Measurements from ENCODE around the gene MYH10.

Gene MYH10

DNA sequence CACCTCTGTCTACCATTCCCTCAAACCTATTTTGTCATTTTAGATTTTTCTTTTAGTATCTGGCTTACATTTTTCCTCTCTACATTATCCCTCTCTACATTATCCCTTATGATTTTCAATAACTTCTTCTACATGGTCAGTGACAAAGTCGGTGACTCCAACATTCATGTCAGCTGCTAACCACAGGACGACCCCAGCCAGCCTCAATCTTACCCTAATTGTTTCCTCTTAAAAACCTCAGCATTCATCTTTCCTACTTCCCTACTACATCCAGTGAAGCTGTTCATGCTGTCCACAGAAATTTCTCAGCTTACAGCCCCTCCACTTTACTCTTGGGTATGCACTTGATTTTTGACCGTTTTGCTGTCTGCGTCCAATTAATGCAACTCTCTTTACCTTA lies 8.3 kb downstream of the MYH10 start:
- H3K9me3 ChIP-seq (replicated peaks in 1 of 11), result peaks cover under 1 to 28% (median 18%) of the 10 kb centered on the region in 11 experiments; a peak in 16 of 22 replicates
- peak overlapping the region in 1 of 11 experiments; percentile 25; a peak in 1 of 22 replicates for H3K4me2 ChIP-seq
- TF ChIP-seq Cebpa-rat (IDR thresholded peaks at IDR 0.05), result no peak
- peaks cover 0 to 82% (median 0%) of the 10 kb centered on the region in 11 experiments; a peak in 8 of 22 replicates for H3K27me3 ChIP-seq
- no peak overlapping the region for H3K4me3 ChIP-seq
- no peak overlapping the region for H3K27ac ChIP-seq
- peaks cover 0 to 43% (median 19%) of the 10 kb centered on the region in 11 experiments; a peak in 17 of 22 replicates for H4K20me1 ChIP-seq
- H3K4me1 ChIP-seq, result peaks cover 0 to 12% (median 0%) of the 10 kb centered on the region in 10 experiments; a peak in 3 of 20 replicates
- no peak overlapping the region for H3K9ac ChIP-seq
- peaks cover 0 to 83% (median 69%) of the 10 kb centered on the region in 11 experiments; a peak in 17 of 22 replicates for H3K36me3 ChIP-seq

DNA sequence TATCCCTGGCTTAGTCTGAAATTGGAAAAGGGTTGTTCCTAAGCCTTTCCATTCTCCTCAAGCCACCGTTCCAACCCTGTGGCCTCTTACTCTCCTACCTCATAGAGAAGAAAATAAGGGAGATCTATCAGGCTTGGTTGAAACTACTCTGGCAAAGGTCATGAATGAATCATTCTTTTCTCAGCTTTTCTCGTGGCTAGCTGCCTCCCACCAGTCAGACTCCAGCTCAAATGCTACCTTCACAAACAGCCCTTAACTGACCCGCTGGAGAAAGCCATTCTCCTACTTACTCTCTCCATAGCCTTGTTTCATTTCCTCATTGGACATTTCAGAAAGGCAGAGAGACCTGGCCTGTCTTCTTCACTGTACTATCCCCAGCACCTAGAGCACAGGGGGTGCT lies 8.9 kb downstream of the MYH10 start:
- Histone ChIP-seq H3K4me3 (no peak overlapping the region), H3K9me3 (replicated peaks in 1 of 11) (peaks cover 6 to 32% (median 23%) of the 10 kb centered on the region in 11 experiments; a peak in 18 of 22 replicates), H4K20me1 (peaks cover 0 to 42% (median 18%) of the 10 kb centered on the region in 11 experiments; a peak in 17 of 22 replicates), H3K36me3 (peaks cover 0 to 89% (median 75%) of the 10 kb centered on the region in 11 experiments; a peak in 17 of 22 replicates), H3K4me2 (peak overlapping the region in 2 of 11 experiments; percentile 17 to 24; a peak in 2 of 22 replicates), H3K27me3 (peaks cover 0 to 82% (median 0%) of the 10 kb centered on the region in 11 experiments; a peak in 8 of 22 replicates), H3K4me1 (peaks cover 0 to 12% (median 0%) of the 10 kb centered on the region in 10 experiments; a peak in 3 of 20 replicates), H3K9ac (no peak overlapping the region), H3K27ac (no peak overlapping the region)
- no peak for TF ChIP-seq Cebpa-rat (IDR thresholded peaks at IDR 0.05)

DNA sequence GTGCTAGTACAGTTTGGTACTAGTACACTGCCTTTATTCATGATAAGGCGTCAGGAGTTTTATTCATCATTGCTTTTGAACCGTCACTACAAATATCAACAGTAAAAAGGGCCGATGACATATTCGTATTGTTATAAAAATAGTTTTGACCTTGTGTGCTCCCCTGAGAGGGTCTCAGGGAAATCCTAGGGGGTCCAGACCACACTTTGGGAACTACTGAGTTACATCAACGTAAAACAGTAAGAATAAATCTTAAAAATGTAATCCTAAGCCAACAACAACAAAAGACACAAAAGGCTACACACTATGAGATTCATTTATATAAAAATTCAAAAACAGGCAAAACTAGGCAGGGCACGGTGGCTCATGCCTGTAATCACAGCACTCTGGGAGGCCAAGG lies 11.2 kb downstream of the MYH10 start:
- Histone ChIP-seq H3K9me3 (replicated peaks in 1 of 11) (peaks cover 6 to 36% (median 22%) of the 10 kb centered on the region in 11 experiments; a peak in 18 of 22 replicates), H3K36me3 (peaks cover 0 to 84% (median 77%) of the 10 kb centered on the region in 11 experiments; a peak in 17 of 22 replicates), H3K4me2 (no peak overlapping the region), H3K27ac (no peak overlapping the region), H3K27me3 (peaks cover 0 to 68% (median 0%) of the 10 kb centered on the region in 11 experiments; a peak in 8 of 22 replicates), H3K4me3 (no peak overlapping the region), H4K20me1 (peaks cover 0 to 36% (median 17%) of the 10 kb centered on the region in 11 experiments; a peak in 17 of 22 replicates), H3K4me1 (peaks cover 0 to 12% (median 0%) of the 10 kb centered on the region in 10 experiments; a peak in 3 of 20 replicates), H3K9ac (no peak overlapping the region)
- TF ChIP-seq Cebpa-rat (IDR thresholded peaks at IDR 0.05), result no peak

DNA sequence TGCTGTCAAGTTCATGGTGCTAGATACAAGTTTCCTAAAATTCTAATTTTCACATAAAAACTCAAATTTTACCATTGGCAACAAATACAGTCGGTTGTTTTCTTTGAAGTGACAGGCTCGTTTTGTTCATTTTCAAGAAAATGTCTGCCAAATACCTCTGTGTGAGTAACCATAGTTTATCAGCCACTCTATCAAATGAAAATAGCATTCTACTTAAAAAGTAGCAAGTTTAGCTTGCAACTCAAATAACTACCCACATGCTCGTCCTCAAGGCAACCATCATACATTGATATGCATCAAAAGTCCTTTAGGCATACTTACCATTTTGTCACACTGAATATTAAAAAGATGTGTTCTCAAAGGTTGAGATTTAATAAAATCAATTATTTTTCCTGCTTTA lies 11.7 kb downstream of the MYH10 start:
- Histone ChIP-seq H3K4me1 (peaks cover 0 to 12% (median 0%) of the 10 kb centered on the region in 10 experiments; a peak in 3 of 20 replicates), H3K4me3 (no peak overlapping the region), H3K27me3 (peaks cover 0 to 64% (median 0%) of the 10 kb centered on the region in 11 experiments; a peak in 7 of 22 replicates), H3K9ac (no peak overlapping the region), H4K20me1 (peaks cover 0 to 31% (median 13%) of the 10 kb centered on the region in 11 experiments; a peak in 17 of 22 replicates), H3K9me3 (replicated peaks in 1 of 11) (peaks cover 6 to 32% (median 22%) of the 10 kb centered on the region in 11 experiments; a peak in 17 of 22 replicates), H3K36me3 (peaks cover 0 to 79% (median 72%) of the 10 kb centered on the region in 11 experiments; a peak in 17 of 22 replicates), H3K27ac (no peak overlapping the region), H3K4me2 (no peak overlapping the region)
- TF ChIP-seq Cebpa-rat (IDR thresholded peaks at IDR 0.05), result no peak

DNA sequence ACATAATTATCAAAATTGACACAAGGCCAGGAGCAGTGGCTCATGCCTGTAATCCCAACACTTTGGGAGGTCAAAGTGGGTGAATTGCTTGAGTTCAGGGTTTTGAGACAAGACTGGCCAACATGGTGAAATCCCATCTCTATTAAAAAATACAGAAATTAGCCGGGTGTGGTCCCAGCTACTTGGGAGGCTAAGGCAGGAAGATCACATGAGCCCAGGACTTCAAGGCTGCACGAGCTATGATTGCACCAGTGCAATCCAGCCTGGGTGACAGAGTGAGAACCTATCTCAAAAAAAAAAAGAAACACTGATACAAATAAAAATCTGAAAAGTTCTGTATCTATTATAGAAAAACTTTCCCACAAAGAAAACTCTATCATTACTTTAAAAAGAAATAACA lies 15.5 kb downstream of the MYH10 start:
- peaks cover 24 to 58% (median 42%) of the 10 kb centered on the region in 11 experiments for H3K9me3 ChIP-seq (replicated peaks in 1 of 11)
- H3K4me2 ChIP-seq, result no peak overlapping the region
- H3K27ac ChIP-seq, result no peak overlapping the region
- no peak overlapping the region for H3K9ac ChIP-seq
- H3K4me3 ChIP-seq, result no peak overlapping the region
- peaks cover 0 to 44% (median 0%) of the 10 kb centered on the region in 11 experiments; a peak in 5 of 22 replicates for H3K27me3 ChIP-seq
- no peak for TF ChIP-seq Cebpa-rat (IDR thresholded peaks at IDR 0.05)
- peaks cover 0 to 8% (median 0%) of the 10 kb centered on the region in 11 experiments; a peak in 1 of 22 replicates for H4K20me1 ChIP-seq
- peaks cover 4 to 78% (median 68%) of the 10 kb centered on the region in 11 experiments; a peak in 17 of 22 replicates for H3K36me3 ChIP-seq
- no peaks in the 10 kb centered on the region for H3K4me1 ChIP-seq

DNA sequence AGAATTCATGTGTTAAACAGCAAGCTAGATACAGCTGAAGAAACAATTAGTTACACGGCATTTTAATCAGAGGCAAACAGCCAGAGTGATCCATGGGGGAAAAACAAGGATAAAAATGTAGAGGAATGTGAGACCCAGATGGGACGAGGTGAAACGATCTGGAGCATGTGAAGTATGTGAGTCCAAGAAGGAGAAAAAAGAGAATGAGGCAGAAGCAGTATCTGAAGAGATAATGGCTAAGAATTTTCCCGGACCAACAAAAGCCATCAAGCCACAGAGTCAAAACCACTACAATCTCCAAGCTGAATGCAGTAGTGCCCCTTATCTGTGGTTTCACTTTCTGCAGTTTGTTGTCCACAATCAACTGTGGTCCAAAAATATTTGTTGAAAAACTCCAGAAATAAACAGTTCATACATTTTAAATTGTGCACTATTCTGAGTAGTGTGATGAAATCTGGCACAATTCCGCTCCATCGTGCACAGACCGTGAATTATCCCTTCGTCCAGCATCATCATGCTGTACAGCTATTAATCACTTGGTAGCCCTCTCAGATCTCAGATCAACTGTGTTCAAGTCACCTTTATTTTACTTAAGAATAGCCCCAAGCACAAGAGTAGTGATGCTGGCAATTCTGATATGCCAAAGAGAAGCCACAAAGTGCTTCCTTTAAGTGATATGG lies 18.8 kb downstream of the MYH10 start:
- no peak for TF ChIP-seq Cebpa-rat (IDR thresholded peaks at IDR 0.05)
- H3K27ac ChIP-seq, result no peak overlapping the region
- H3K4me3 ChIP-seq, result no peak overlapping the region
- H3K36me3 ChIP-seq, result peaks cover 0 to 58% (median 40%) of the 10 kb centered on the region in 11 experiments; a peak in 17 of 22 replicates
- peaks cover 12 to 40% (median 25%) of the 10 kb centered on the region in 11 experiments for H3K9me3 ChIP-seq (replicated peaks in 1 of 11)
- H4K20me1 ChIP-seq, result peaks cover 0 to 9% (median 0%) of the 10 kb centered on the region in 11 experiments; a peak in 3 of 22 replicates
- no peak overlapping the region for H3K9ac ChIP-seq
- peaks cover 0 to 21% (median 0%) of the 10 kb centered on the region in 11 experiments; a peak in 3 of 22 replicates for H3K27me3 ChIP-seq
- H3K4me2 ChIP-seq, result no peak overlapping the region
- peaks cover under 1 to 24% (median 16%) of the 10 kb centered on the region in 10 experiments; a peak in 15 of 20 replicates for H3K4me1 ChIP-seq

DNA sequence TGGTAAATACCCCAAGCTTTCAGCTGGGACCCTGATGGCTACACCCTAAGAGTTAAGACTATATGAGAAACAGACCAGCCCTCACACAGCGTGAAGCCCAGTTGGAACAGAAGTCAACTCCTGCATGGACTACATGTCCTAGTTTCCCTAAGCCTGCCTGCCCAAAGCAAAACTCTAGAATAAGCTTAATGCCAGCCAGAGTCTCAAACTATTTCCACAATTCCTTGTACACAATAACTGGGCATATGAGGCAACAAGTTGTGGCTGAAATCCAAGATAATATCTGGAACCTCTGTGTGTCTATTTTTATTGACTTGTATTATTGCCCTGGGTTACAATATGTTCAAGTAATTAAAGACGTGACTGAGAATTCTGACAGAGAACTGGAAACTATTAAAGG lies 19.4 kb downstream of the MYH10 start:
- Histone ChIP-seq H3K9ac (no peak overlapping the region), H3K27ac (no peak overlapping the region), H3K4me1 (peaks cover 7 to 30% (median 22%) of the 10 kb centered on the region in 10 experiments; a peak in 19 of 20 replicates), H3K4me2 (no peak overlapping the region), H3K36me3 (peaks cover 0 to 55% (median 40%) of the 10 kb centered on the region in 11 experiments; a peak in 16 of 22 replicates), H3K27me3 (peaks cover 0 to 18% (median 0%) of the 10 kb centered on the region in 11 experiments; a peak in 4 of 22 replicates), H3K9me3 (replicated peaks in 1 of 11) (peaks cover 11 to 38% (median 24%) of the 10 kb centered on the region in 11 experiments), H3K4me3 (no peak overlapping the region), H4K20me1 (peaks cover 0 to 15% (median 0%) of the 10 kb centered on the region in 11 experiments; a peak in 3 of 22 replicates)
- no peak for TF ChIP-seq Cebpa-rat (IDR thresholded peaks at IDR 0.05)

DNA sequence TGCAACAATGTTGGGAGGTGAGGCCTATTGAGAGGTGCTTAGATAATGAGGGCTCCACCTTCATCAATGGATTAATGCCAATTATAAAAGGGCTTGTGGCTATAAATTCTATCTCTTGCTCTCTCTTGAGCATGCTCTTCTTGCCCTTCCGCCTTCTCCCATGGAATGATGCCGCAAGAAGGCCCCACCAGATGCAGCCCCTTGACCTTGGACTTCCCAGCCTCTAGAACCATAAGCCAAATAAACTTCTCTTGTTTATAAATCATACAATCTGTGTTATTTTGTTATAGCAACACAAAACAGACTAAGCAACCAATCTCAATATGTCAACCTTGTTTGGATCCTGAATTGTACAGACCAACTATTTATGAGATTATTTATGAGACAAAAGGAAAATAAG lies 20.0 kb downstream of the MYH10 start:
- no peak overlapping the region for H3K9ac ChIP-seq
- peaks cover 0 to 20% (median 0%) of the 10 kb centered on the region in 11 experiments; a peak in 4 of 22 replicates for H3K27me3 ChIP-seq
- no peak overlapping the region for H3K4me3 ChIP-seq
- peaks cover 0 to 15% (median 0%) of the 10 kb centered on the region in 11 experiments; a peak in 3 of 22 replicates for H4K20me1 ChIP-seq
- no peak overlapping the region for H3K4me2 ChIP-seq
- no peak overlapping the region for H3K27ac ChIP-seq
- TF ChIP-seq Cebpa-rat (IDR thresholded peaks at IDR 0.05), result no peak
- H3K4me1 ChIP-seq, result peaks cover 8 to 34% (median 25%) of the 10 kb centered on the region in 10 experiments; a peak in 19 of 20 replicates
- peaks cover 11 to 38% (median 24%) of the 10 kb centered on the region in 11 experiments for H3K9me3 ChIP-seq (replicated peaks in 1 of 11)
- H3K36me3 ChIP-seq, result peaks cover 0 to 49% (median 35%) of the 10 kb centered on the region in 11 experiments; a peak in 16 of 22 replicates

All from BLaER1 treated with 17β-estradiol and CSF1 and Interleukin-3, amounts not matched to agents 10 nM and 100 nM (cell line).